Activated CD4-positive, alpha-beta memory T cell treated with anti-CD3 and anti-CD28 coated beads for 36 hours (primary cell): ENCODE results near the gene SMDT1. TPM values are rescaled to one million over a fixed set of nuclear protein-coding genes. Genes with fewer than 3 reads are reported as not detected.
A peak's percentile ranks its signal among the peaks of the same experiment; 100 is the strongest.
"Not testable (repeated sequence)": the region's sequence is repeated elsewhere in the genome, so short reads cannot be mapped to it uniquely, and the experiment has no call there.

ENCODE experiments used
- CTCF ChIA-PET: fragments of 350-600 bp; sonication (Branson Sonifier 250); formaldehyde crosslinking; loops from one replicate; lab custom pipeline; 2021; ENCODE audit warnings: antibody characterized with exemption, inconsistent platforms; lab: Charles Lee
- POLR2A ChIA-PET: fragments of 350-600 bp; sonication (Branson Sonifier 250); formaldehyde crosslinking; loops from one replicate; lab custom pipeline; 2021; ENCODE audit warnings: antibody characterized with exemption; lab: Charles Lee
- DNase-seq: peaks from one replicate; pipeline ENCODE4 v3.0.0-alpha.2; 2020
- H3K27ac Mint-ChIP-seq: one replicate; pipeline ENCODE4 v1.8.0; 2021; ENCODE audit warnings: mixed read lengths
- H3K27me3 Mint-ChIP-seq: one replicate; pipeline ENCODE4 v1.8.0; 2021; ENCODE audit warnings: mixed read lengths
- H3K36me3 Mint-ChIP-seq: one replicate; pipeline ENCODE4 v1.8.0; 2021; ENCODE audit warnings: mixed read lengths
- H3K4me1 Mint-ChIP-seq: one replicate; pipeline ENCODE4 v1.8.0; 2021; ENCODE audit warnings: low read depth, mixed read lengths
- H3K4me3 Mint-ChIP-seq: one replicate; pipeline ENCODE4 v1.8.0; 2021; ENCODE audit warnings: mild to moderate bottlenecking, mixed read lengths
- H3K9me3 Mint-ChIP-seq: one replicate; pipeline ENCODE4 v1.8.0; 2021; ENCODE audit warnings: mixed read lengths
- intact Hi-C: fragments of 100-400 bp; cut with micrococcal nuclease; formaldehyde crosslinking; loops from one replicate; pipeline ENCODE4 v1.15.1; 2023
- total RNA-seq, 2 experiments: library from RNA; stranded (reverse); gene quantifications; one replicate each; pipeline ENCODE4 v1.2.3, GENCODE V29; 2021

SMDT1 gene
- total RNA-seq, 2 experiments from 2014 or later: 59.5 to 59.9 TPM

DNA sequence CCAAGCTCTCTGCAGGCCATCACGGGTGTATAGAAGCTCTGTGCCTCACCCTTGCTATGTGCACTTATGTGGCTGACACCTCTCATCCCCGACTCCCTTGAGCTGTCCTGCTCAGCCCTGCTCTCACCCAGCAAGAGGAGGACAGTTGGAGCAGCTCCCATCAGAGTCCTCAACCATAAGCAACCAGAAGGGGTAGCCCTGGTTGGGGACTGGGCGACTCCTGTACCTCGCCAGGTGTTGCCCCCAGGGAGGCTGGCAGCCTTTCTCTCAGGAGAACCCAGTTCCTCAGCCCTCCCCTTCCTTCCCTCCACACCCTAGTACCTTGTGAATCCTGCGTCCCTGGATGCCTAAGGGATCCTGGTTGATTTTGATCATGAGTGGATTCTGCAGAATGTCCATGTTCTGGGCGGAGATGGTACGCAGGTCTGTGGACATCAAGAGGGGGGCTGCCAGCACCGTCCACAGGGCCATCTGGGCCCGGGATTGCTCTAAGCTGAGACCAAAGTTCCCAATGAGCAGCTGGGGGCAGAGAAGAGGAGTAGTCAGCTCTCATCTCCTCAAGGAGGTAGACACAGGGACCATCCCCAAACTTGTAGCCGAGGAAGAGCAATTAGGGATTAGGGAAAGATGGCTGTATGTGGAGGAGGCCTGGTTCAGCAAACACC lies 16.9 kb upstream of the SMDT1 start:
- CTCF ChIA-PET: no interaction called here
- no peak overlapping the region for H3K27ac Mint-ChIP-seq
- intact Hi-C loops: no loop called here
- H3K4me3 Mint-ChIP-seq: no peak overlapping the region
- H3K36me3 Mint-ChIP-seq: peaks cover 63% of the 10 kb centered on the region
- POLR2A ChIA-PET: interaction anchor here (0.6 to 0.9 kb wide), 2 partner anchors 18 to 47 kb away, joined by 3 to 4 read pairs; no protein-coding TSS in a partner anchor
- H3K9me3 Mint-ChIP-seq: peaks cover 7% of the 10 kb centered on the region
- DNase-seq: no peak
- H3K4me1 Mint-ChIP-seq: peaks cover 2% of the 10 kb centered on the region
- H3K27me3 Mint-ChIP-seq: no peaks in the 10 kb centered on the region

DNA sequence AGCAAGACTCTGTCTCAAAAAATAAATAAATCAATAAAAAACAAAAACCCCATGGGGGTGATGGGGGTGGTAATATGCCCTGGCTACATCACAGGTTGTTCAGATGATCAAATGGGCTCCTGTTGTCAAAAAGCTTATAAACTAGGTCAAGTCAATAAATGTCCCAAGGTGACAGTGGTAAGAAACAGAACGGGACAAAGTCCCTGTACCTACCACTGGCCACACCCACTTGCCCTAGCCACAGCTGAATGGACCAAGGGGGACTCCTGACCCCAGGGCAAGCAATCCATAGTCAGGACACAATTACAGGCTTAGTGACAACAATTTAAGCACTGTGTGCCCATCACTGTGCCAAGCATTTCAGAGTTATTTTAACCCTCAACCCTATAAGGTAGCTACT lies 14.9 kb upstream of the SMDT1 start:
- intact Hi-C loops: no loop called here
- ChIA-PET CTCF (no interaction called here), POLR2A (no interaction called here)
- H3K27me3 Mint-ChIP-seq: no peaks in the 10 kb centered on the region
- no peak overlapping the region for H3K4me3 Mint-ChIP-seq
- peaks cover 7% of the 10 kb centered on the region for H3K4me1 Mint-ChIP-seq
- H3K36me3 Mint-ChIP-seq: peaks cover 47% of the 10 kb centered on the region
- no peak for DNase-seq
- H3K9me3 Mint-ChIP-seq: no peaks in the 10 kb centered on the region
- H3K27ac Mint-ChIP-seq: no peak overlapping the region

DNA sequence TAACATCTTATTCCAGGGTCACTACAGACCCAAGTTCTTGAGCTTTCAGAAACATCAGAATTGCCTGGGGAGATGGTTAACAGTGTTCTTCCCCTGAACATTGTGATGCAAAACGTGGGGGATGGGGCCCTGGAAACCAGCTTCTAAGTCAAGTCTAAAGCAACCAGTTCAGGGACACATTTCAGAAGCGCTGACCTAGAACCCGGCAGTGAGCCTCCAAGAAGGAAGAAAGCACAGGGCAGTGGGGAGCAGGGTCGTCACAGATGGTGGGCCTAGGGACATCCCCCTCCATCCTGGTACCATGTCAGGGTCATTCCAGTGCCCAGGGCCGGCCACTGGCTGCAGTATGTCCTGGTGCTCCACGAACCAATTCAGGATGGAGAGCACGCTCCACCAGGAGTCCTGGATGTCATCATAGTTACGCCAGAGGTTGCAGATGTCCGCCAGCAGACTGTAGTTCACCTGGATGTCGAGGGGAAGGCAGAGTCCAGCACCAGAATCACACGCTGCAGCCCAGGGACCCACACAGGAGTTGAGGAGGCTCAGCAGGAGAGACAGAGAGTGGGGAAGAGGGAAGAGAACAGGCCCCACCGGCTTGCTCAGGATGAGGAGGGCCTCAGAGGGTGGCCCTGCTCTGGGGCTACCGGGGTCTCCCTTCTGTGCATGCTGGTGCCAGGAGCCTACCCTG lies 13.9 kb upstream of the SMDT1 start:
- Mint-ChIP-seq H3K27me3 (no peaks in the 10 kb centered on the region), H3K36me3 (peaks cover 38% of the 10 kb centered on the region), H3K4me1 (peaks cover 7% of the 10 kb centered on the region), H3K4me3 (no peak overlapping the region), H3K27ac (no peak overlapping the region), H3K9me3 (no peaks in the 10 kb centered on the region)
- CTCF ChIA-PET: no interaction called here
- intact Hi-C loops: no loop called here
- DNase-seq: no peak
- POLR2A ChIA-PET: interaction anchor here (0.5 kb wide), 1 partner anchor 341 kb away, joined by 4 read pairs; no protein-coding TSS in a partner anchor

DNA sequence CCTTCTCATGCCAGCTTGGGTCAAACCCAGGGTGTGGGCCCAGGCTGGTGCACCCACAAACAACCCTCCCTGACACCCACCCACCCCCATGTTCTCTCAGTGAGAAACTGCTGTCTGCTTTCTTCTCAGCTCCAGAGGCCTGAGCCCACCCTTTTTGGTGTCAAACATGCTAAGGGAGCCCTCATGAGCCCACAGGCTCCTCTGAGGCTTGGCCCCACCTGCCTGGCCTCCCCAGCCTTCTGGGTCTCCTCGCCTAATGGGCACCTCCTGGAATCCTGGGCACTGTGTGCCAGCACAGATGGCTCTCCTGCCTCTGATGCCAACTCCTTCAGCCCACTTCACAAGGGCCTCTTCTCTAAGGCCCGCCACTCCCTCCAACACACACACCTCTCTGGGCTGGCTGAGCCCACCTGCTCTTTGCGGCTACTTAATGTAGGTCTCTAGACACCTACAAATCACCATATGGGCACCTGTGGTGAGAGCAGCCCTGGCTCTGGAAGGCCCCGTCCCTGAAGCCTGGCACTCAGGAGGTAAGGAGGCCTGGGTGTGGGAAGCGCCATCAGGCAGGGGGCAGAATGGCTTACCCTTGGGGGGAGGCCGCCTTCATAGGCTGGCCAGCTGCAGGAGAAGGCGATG lies 13.3 kb upstream of the SMDT1 start:
- POLR2A ChIA-PET: no interaction called here
- intact Hi-C loops: no loop called here
- no peaks in the 10 kb centered on the region for H3K9me3 Mint-ChIP-seq
- H3K27me3 Mint-ChIP-seq: no peaks in the 10 kb centered on the region
- H3K36me3 Mint-ChIP-seq: peaks cover 32% of the 10 kb centered on the region
- H3K27ac Mint-ChIP-seq: no peak overlapping the region
- CTCF ChIA-PET: no interaction called here
- H3K4me1 Mint-ChIP-seq: peaks cover 9% of the 10 kb centered on the region
- DNase-seq: no peak
- no peak overlapping the region for H3K4me3 Mint-ChIP-seq

DNA sequence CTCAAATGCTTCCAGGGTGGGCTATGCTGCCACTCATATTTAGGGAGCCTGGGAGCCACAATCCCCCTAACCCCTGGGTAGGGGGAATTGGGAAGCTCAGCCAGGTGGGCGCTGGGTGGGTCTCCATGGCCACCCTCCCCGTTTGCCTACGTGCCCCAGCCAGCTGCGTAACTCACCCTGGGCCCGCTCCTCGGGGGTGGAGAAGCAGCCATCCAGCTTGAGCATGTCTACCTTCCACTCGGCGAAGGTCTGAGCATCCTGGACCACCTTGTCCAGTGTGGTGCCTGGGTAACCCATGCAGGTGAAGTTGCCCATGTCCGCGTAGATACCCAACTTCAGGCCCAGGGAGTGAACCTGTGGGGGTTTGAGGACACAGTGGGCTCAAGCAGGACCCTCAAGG lies 12.6 kb upstream of the SMDT1 start:
- Mint-ChIP-seq H3K4me3 (no peak overlapping the region), H3K4me1 (peaks cover 16% of the 10 kb centered on the region), H3K27me3 (no peaks in the 10 kb centered on the region), H3K9me3 (no peaks in the 10 kb centered on the region), H3K27ac (no peak overlapping the region), H3K36me3 (peaks cover 31% of the 10 kb centered on the region)
- POLR2A ChIA-PET: no interaction called here
- intact Hi-C loops: no loop called here
- CTCF ChIA-PET: no interaction called here
- no peak for DNase-seq

DNA sequence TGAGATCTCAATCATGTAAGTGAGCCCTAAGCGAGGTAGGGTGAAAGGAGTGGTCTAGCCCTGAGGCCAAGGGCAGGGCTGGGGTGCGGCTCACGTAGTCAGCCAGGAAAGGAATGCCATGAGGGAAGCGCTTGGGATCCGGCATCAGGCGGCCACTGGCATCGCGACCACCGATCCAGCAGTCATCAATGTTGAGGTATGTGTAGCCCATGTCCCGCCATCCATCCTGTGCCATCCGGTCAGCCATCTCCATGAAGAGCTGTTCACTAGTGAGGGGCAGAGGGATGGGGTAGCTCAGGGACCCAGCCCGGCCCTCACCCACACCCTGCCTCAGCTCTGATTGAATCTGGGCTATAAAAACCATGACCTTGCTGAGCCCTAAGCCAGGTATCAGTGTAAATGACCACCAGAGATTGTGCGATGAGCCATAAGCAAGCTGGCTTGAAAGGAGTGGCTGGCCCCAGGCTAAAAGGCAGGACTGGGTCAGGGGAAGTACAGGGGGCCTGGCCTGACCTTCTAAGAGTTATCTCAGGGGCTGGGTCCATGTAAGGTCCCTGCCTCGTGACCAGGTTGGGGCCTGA lies 11.7 kb upstream of the SMDT1 start:
- peaks cover 28% of the 10 kb centered on the region for H3K36me3 Mint-ChIP-seq
- H3K9me3 Mint-ChIP-seq: no peaks in the 10 kb centered on the region
- ChIA-PET CTCF (no interaction called here), POLR2A (interaction anchor here (1.3 kb wide), 1 partner anchor 22 kb away, joined by 3 read pairs; the partner anchor contains the start of gene NDUFA6)
- intact Hi-C loops: no loop called here
- H3K4me3 Mint-ChIP-seq: no peak overlapping the region
- H3K4me1 Mint-ChIP-seq: peaks cover 17% of the 10 kb centered on the region
- no peaks in the 10 kb centered on the region for H3K27me3 Mint-ChIP-seq
- H3K27ac Mint-ChIP-seq: no peak overlapping the region
- no peak for DNase-seq

DNA sequence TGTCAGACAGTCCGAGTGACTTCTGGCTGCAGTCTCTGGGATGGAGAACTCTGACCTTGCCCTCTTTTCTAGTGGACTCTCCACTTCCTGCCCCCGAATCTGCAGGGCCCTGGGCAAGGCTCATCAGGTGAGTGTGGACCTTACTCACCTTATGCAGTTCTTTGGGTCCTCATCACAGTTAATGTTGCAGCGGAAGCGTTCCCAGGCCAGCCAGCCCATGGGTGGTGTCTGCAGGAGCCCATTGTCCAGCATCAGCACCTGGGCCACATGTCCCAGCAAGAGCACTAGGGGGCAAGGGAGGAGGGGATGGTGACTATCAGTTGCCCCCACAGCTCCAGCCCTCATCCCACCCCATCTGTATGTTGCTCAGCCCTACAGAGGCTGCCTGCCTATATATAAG lies 11.2 kb upstream of the SMDT1 start:
- no peak for DNase-seq
- no peak overlapping the region for H3K4me3 Mint-ChIP-seq
- H3K36me3 Mint-ChIP-seq: peaks cover 22% of the 10 kb centered on the region
- H3K4me1 Mint-ChIP-seq: peaks cover 21% of the 10 kb centered on the region
- H3K9me3 Mint-ChIP-seq: no peaks in the 10 kb centered on the region
- H3K27me3 Mint-ChIP-seq: no peaks in the 10 kb centered on the region
- CTCF ChIA-PET: interaction anchor here (1.6 kb wide), 1 partner anchor 371 kb away, joined by 4 read pairs; no protein-coding TSS in a partner anchor
- intact Hi-C loops: no loop called here
- no peak overlapping the region for H3K27ac Mint-ChIP-seq
- POLR2A ChIA-PET: interaction anchor here (1.3 to 2.6 kb wide), 2 partner anchors 22 to 37 kb away, joined by 3 to 7 read pairs; partner anchors contain the start of gene NDUFA6

DNA sequence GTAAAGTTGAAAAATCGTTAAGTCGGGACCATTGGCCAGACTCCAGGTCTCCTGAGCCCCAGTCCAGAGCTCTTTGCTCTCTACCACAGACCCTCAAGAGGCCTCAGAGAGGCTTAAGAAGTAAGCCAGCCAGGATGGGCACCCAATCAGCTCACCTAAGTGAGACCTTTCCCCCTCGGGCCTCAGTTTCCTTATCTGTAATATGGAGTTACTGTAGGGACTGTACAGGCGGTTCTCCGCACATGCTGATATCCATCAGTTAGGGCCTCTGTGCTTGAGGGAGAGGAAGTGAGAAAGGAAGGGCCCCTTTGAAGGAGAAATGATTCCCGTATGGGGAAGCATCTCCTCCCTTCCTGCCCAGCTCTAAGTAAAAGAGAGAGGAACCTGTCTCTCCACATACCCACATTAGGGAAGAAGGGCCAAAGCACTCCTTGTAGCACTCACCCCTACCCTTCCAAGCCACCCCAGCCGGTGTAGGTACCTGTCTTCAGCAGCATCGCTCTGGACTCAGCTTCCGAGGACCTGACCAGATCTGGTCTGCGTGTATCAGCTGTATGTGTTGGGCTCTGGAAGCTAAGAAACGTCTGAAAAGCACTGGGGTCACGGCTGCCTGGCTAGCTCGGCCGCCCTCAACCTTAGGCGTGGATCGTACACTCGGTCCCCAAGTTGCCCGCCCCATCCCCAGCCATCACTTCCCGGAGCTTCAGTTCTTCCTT lies 9.5 kb upstream of the SMDT1 start:
- peaks cover 16% of the 10 kb centered on the region for H3K36me3 Mint-ChIP-seq
- peaks cover 26% of the 10 kb centered on the region for H3K4me1 Mint-ChIP-seq
- DNase-seq: no peak
- intact Hi-C loops: loop anchor here (1.0 to 5.0 kb wide), 5 partner anchors 20 to 288 kb away; partner anchors contain the start of genes CENPM, NDUFA6 and SEPTIN3
- H3K4me3 Mint-ChIP-seq: peak overlapping the region; percentile 88
- POLR2A ChIA-PET: interaction anchor here (0.5 to 2.6 kb wide), 10 partner anchors 10 to 269 kb away, joined by 3 to 19 read pairs (median 4); partner anchors contain the start of genes CCDC134, CENPM, NDUFA6 and SMDT1
- H3K9me3 Mint-ChIP-seq: no peaks in the 10 kb centered on the region
- CTCF ChIA-PET: interaction anchor here (0.7 to 1.6 kb wide), 6 partner anchors 20 to 374 kb away, joined by 3 to 5 read pairs (median 4); partner anchors contain the start of gene NDUFA6
- H3K27me3 Mint-ChIP-seq: no peaks in the 10 kb centered on the region
- H3K27ac Mint-ChIP-seq: peak overlapping the region; percentile 89

DNA sequence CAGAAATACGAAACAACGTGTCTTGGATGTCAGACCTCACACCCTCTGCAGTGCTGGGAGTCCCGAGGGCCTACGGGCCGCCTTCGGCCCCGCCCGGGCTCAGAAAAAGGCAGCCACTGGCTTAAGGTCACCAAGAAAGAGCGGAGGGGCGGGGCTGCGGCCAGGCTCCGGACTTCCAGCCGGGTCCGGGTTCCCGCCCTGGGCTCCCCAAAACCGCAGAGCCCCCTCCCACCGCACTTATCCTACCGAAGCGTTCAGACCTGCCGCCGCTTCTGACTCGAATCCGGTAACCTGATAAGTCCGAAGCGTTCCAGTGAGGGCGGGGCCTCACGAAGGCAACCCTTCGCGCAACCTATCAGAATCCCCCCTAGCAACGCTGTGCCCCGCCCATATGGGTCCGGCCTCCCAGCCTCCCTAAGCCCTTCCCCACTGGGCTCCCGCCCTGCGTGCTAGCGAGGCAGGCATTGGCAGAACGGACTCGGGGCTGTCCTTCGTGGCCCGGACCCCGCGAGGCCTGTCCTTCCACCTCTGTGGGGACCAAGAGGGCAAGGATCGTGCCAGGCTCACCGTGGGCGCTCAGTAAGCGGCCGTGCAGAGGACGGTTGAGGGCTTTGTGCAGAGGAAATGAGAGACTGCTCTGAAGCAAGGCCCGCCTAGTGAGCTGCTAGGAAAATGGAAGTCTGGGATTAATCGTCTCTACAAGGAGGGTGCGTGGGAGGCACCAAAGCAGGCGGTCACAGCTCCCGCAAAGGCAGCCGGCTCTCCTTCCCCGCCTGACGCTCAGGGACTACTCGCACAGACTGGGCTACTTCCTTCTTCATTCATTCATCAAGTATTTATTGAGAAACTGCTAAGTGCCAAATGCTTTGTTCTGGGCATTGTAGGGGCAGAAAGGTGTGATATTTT lies 8.7 kb upstream of the SMDT1 start, which contains the start of gene NAGA:
TSS of gene NAGA (minus strand) at position 296 of the 906 bp plus-strand sequence. CDS start 515 bp downstream, outside the sequence.
- ChIA-PET POLR2A (interaction anchor here (0.9 to 2.6 kb wide), 8 partner anchors 9 to 270 kb away, joined by 3 to 19 read pairs (median 4); partner anchors contain the start of genes CCDC134, CENPM, NDUFA6 and SMDT1), CTCF (interaction anchor here (0.7 to 1.1 kb wide), 3 partner anchors 19 to 367 kb away, joined by 3 to 4 read pairs (median 3); partner anchors contain the start of gene NDUFA6)
- DNase-seq: peak; percentile 97
- Mint-ChIP-seq H3K9me3 (no peaks in the 10 kb centered on the region), H3K4me1 (peaks cover 32% of the 10 kb centered on the region), H3K27ac (peak within 1 kb of the TSS; percentile 89), H3K4me3 (peak within 1 kb of the TSS; percentile 88), H3K36me3 (peaks cover 8% of the 10 kb centered on the region), H3K27me3 (no peaks in the 10 kb centered on the region)
- intact Hi-C loops: loop anchor here (1.0 to 5.0 kb wide), 5 partner anchors 20 to 288 kb away; partner anchors contain the start of genes CENPM, NDUFA6 and SEPTIN3

DNA sequence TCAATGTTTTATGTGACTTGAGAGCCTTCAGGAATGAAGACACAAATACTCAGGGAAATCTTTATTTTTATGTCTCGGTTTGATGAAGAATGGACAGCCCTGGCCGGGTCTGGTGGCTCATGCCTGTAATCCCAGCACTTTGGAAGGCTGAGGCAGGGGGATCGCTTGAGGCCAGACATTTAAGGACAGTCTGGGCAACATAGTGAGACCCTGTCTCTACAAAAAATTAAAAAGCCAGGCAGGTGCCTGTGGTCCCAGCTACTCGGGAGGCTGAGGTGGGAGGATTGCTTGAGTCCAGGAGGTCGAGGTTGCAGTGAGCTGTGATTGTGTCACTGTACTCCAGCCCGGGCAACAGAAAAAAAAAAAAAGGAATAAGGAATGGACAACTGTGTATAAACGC lies 8.0 kb upstream of the SMDT1 start:
- H3K36me3 Mint-ChIP-seq, H3K27me3 Mint-ChIP-seq, DNase-seq, H3K9me3 Mint-ChIP-seq: not testable (repeated sequence)
- Mint-ChIP-seq H3K4me3 (peak overlapping the region; percentile 88), H3K27ac (peak overlapping the region; percentile 89), H3K4me1 (peaks cover 32% of the 10 kb centered on the region)
- ChIA-PET POLR2A (interaction anchor here (2.1 to 2.4 kb wide), 2 partner anchors 8 to 19 kb away, joined by 18 to 19 read pairs; partner anchors contain the start of genes NDUFA6 and SMDT1), CTCF (interaction anchor here (0.7 to 0.9 kb wide), 2 partner anchors 105 to 367 kb away, joined by 3 read pairs; no protein-coding TSS in a partner anchor)
- intact Hi-C loops: loop anchor here (5.0 kb wide), 4 partner anchors 39 to 289 kb away; partner anchors contain the start of genes CENPM and SEPTIN3
